Measurements from ENCODE around the gene IGFBP4.

IGFBP4 gene

DNA sequence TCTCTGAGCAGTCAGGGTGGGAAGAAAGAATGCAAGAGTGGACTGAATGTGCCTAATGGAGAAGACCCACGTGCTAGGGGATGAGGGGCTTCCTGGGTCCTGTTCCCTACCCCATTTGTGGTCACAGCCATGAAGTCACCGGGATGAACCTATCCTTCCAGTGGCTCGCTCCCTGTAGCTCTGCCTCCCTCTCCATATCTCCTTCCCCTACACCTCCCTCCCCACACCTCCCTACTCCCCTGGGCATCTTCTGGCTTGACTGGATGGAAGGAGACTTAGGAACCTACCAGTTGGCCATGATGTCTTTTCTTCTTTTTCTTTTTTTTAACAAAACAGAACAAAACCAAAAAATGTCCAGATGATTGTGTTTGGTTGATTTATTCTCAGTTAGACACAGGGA, 14.1 kb downstream of the IGFBP4 start:
- no peak for DNase-seq

DNA sequence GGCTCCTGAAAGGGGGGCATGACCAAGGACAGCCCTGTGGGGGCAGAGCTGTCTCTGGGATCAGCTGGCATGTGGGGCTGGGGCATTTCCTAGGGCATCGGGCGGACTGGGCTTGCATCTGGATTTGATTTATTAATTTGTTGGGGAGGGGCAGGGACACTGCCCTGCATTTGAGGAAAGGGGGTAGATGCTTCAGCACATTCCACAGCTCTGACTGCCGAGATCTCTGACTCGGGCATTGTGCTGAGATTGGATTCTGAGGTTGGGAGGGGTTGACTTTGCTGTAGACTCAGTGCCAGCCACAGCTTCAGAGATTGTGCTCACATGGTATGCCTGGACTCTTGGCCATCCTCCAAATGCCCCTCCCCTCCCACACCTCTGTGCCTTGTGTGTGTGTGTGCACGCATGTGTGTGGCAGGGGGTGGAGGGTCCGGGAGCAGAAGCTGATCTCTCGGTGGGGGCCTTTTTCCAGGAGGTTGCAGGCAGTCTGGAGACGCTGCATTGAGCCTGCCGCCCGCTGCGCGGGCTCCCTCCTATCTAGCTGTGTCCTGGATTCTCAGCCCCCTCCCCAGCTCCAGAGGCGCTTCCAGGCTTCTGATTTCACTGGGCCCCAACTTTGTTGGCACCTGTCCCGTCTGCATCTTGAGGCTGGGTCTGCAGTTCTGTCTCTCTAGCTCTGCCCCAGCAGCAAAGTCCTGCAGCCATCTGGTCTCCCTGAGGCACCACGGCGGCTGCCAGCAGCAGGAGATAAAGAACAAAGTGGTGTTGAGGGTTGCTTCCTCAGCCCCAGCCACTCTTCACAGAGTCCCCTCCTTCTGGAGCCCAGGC, 14.9 kb downstream of the IGFBP4 start:
- DNase-seq: no peak

DNA sequence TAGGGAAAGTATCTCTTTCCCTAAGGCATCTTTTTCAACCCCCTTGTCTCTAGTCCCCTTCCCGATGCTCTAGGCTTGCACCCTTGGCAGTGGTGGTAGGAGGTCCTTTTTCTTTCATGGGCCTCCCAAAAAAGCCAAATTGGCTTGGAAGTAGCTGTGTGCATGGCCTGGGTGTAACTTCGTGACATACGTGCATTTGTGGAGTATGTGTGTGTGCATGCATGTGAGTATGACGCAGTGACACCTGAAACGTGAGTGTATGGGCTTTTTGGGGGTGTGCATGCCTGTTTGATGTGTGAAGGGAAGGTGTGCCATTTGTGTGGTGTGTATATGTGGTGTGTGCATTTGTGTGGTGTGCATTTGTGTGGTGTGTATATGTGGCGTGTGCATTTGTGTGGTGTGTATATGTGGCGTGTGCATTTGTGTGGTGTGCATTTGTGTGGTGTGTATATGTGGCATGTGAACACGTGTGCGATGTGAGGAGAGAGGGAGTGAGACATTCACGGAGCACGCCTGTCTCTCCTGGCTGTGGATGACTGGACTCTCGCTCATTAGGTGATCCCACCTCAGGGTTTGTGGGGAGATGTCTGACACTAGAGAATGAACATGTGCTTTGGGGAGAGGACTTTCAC, 15.7 kb downstream of the IGFBP4 start:
- DNase-seq: no peak

DNA sequence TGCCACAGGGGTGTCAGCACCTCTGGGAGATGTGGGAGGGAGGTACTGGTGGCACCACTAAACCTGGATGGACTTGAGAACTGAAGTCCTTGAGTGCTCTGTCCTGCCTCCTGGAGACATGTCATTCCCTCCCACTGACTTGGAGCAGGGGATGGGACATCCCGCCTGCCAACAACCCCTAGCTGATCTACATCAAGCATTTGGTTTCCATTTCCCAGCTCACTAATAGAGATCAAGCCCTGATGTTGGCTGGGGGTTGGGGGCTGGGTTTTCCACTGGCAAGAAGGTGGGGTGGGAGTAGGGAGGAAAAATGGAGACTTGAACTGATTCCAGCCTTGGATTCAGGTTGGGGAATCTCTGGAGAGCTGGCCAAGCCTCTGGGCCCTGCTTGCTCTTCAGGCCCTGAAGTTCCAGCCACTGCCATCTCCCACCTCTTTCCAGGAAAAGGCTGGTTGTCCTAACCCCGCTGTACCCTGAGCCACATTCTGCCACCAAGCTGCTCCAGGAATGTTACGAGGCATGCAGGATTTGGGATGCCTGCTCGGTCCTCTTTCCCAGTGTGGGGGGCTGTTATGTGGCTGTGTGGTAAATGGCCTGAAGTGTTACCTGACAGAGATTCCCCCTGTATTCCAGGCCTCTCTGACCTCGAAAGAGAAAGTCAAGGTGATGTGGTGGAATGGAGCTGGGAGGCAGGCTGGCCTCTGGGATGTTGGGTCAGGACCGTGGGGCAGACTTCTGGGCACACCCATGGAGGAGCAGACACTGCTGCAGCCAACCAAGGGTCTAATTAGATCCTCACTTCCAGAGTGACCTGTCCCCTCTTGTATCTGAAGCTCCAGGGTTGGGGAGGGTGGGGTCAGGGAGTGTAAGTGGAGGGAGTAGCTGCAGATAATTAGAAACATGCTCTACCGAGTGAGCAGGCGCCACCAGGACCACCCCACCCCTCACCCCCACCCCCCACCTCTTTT, 16.7 kb downstream of the IGFBP4 start:
- no peak for DNase-seq

DNA sequence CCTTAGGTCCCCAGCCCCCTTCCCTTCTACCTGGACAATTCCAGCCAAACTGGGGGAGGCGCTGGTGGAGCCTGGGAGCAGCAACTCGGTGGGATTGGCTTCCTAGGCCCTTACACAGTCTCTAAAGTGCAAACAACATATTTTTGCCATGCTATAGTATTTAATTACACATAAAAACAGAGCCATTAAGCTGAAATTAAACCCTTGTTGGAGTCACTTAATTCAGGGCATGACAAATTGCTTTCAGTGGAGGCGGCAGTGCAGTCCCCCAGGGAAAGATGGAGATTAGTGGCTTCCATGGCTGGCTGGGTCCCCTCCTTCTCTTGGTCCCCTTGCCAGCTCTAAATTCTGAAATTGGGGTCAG, 17.3 kb downstream of the IGFBP4 start:
- no peak for DNase-seq

DNA sequence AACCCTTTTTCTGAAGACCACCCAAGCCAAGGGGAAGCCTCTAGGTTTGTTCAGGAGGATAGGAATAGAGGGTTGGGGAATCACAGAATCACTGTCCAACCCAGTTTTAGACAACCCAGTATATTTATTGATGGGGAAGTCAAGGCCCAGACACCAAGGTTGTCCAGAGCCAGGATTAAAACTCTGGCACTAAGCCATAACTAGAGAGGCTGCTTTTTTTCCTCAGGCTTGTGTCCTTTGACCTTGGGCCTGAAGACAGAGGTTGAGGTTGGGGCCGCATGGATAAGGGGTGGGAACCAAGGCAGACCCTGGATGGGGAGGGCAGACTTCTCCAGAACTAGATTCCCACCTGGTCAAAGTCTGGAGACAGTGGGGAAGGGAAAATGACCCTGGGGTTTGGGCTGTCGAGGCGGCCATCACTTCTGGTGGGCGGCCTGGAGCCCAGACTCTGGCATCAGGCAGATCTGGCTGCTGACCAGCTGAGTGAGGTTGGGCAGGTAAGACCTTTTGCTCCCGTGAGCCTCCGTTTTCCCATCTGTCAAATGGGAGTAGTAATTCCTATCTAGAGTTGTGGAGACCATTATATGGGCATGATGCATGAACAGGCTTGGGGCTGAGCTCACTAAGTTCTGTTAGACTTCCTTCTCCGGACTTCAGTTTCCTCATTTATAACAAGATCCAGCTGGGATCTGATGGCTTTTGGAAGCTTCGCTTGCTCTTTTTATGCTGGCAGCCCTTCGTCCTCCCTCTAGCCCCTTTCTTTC, 17.9 kb downstream of the IGFBP4 start:
- DNase-seq: no peak

DNA sequence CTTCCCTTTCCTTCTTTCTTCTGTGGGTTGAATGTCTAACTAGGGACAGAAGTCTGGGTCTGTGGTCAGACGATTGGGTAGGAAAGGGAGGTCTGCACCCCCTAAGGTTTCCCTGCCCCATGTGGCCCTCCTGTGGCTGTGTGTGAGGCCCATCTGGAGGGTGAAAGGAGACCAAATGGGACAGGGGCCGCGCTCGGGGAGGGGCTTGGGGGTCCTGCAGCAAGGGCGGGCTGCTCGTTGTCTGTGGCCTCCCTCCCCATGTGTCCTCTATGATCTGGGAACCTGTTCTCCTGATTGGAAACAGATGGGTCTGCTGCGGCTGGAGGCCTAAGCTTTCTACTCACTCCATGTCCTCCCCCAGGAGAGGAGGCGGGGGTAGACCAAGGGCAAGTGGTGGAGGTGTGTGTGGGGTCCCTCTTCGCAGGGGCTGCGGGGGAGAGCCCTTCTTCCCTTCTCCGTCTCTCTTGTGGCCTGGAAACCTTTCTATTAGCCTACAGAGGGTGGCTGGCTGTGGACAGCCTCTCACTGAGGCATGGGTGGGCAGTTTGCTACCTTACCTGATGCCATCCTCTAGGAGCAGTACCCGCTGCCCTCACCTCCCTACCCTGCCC, 18.6 kb downstream of the IGFBP4 start:
- no peak for DNase-seq

DNA sequence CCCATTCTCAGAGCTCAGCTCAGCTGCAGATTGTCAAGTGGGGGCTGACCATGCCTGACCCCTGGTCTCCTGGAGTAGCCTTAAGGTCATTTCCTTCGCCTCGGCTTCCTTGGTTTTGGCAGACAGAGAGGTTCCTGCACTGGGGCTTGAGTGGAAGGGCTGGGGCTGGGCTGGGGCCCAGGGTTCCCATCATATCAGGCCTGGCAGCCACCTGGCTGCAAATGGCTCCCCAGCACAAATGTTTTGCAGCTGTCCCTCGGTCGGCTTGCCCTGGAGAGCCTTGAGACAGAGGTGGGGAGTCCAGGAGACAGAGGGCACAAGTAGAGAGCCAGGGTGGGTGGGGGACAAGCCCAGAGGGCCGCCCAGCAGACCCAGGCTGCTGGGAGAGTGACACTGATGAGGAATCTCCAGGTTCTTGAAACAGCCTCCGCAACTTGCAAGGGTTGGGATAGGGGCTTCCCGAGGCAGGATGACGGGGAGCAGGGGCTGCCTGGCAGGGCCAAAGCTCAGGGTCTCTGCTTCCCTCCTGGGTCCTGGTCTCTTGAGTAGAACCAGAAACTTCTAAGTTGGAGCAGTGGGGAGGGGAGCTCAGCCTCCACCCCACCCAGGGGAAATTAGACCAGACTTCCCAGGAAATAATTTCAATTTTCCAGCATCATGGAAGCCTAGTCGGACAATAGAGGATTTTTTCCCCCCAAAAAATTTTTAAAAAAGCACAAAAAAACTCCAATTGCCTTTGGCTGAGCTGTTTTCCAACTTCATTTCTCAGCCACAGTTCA, 19.3 kb downstream of the IGFBP4 start:
- DNase-seq: no peak

DNA sequence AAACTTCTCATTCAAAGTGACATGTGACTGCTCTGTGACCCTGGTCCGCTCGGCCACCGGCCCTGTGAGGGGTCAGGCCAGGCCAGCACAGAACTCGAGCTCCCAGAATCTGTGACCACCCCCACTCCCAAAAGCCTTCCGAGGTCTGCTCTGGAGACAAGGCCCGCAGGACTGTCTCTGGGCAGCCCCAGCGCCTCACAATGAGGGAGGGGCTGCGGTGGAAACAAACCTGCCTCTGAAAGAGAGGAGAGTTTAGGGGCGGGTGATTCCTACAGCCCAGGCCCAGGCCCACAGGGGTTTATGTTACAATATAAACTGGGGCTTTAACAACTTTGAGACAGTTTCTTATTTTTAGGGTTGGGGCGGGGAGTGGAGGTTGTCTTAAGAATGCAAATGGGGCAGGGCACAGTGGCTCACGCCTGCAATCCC, 19.9 kb downstream of the IGFBP4 start:
- no peak for DNase-seq

DNA sequence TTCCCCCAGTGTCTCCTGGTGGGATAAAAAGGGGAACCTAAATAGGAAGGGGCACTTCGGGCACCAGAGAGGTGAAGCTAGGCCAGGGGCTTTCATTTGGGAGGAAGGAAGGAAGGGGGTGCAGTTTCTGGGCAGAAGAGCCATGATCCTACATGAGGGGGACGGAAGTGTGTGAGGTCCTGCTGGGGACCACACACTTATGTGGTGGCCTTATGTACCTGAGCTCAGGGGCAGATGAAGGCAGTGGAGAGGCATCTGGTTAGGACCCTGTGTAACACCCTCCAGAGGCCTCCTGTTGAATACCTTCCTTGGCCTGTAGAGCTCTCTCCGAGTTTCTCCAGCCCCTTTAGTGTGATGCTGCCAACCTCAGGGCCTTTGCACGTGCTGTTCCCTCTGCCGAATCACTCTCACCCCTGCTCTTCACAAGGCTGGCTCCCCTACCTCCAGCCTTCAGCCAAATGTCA, 21.2 kb downstream of the IGFBP4 start:
- DNase-seq: no peak

DNA sequence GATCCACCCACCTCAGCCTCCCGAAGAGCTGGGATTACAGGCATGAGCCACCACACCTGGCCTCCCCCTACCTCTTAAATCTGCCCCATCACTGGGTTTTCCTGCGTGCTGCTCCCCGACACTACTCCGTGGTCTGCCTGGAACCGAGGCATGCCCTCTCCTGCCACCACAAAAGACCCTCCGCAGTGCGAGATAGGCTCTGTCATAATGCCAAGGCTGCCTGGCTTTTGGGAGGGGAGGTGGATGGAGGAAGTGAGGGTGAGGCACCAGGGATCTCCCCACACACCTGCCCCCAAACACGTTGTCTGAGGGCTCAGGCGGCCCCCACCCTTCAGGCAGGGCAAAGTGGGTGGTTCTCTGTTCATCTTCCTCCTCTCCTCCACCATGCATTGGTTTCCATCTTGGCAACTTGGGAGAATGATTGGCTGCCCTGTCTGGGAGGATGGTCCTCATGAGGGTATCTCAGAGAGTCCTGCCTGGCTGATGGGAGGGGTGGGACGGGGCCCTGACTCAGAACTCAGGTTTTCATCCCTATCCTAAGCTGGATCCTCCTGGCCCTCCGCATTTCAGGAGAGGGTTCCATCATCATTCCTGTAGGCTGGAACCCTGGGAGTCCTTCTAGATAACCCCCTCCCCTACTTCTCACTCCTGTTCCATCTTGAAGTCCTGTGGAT, 23.2 kb downstream of the IGFBP4 start:
- DNase-seq: no peak

DNA sequence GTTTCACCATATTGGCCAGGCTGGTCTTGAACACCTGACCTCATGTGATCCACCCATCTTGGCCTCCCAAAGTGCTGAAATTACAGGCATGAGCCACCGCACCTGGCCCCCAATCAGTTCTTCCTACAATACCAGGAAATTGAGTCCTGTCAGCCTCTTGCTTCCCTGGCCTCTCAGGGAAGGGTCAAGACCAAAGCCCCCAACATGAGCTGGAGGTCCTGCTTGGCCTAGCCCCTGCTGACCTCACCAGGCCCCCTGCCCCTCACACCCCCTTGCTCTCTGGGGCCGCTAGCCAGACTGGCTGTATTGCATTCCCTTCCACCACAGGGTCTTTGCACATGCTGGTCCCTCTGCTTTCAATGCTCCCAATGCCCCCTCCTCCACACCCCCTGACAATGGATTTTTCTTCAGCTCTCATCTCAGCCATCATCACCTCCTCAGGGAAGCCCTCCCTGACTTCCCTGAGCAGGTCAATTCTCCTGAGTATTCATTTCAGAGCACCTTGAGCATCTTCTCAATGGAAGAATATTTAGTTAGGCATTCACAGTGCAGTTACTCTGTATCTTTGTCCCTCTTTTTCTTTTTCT, 24.1 kb downstream of the IGFBP4 start:
- DNase-seq: no peak

DNA sequence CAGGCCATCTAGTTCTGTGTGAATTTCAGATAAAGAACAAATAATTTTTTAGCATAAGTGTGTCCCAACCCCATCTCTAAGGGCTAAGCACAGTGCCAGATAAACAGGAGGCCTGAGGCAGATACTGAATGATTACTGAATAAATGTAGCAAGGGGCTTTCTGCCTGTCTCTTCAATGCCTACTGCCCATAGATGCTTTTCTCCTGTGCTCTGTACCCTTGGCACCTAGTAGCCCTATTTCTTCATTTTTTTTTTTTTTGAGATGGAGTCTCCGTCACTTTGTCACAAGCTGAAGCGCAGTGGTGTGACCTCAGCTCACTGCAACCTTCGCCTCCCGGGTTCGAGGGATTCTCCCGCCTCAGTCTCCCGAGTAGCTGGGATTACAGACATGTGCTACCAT, 25.3 kb downstream of the IGFBP4 start:
- no peak for DNase-seq

DNA sequence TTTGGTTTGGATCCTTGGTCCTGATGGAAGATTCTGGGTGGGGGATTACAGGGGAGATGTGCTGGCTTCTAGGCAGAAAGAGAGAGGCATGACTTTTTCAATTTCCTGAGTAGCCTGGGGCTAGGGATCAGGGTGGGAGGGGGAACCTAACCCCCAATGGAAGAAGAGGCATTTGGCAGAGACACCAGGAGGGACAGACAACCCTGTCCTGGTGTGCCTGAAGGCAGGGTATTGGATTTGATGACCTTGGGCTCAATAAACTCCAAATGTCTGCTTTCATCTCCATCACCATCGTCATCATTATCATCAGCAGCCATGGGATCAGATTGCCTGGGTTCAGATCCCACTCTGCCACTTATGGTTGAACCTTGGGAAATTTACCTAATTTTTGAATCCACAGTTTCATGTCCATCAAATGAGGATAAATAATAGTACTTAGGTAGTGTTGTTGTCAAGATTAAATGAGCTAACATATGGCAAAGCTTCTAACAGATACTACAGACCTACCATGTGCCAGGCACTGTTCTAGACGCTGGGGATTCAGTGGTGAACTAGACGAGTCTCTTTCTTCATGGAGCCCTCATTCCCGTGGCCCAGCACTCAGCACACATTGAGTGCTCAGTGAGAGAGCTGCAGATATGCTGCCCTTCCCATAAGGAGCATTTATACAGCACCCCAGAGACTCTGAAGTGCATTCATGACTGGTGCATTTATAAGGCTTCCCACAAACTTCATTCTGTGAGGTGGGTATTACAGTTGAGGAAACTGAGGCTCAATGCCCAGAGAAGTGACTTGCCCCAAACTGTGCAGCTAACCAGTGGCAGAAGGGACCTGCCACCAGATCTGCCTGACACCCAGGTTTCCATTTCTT, 26.8 kb downstream of the IGFBP4 start:
- DNase-seq: no peak

DNA sequence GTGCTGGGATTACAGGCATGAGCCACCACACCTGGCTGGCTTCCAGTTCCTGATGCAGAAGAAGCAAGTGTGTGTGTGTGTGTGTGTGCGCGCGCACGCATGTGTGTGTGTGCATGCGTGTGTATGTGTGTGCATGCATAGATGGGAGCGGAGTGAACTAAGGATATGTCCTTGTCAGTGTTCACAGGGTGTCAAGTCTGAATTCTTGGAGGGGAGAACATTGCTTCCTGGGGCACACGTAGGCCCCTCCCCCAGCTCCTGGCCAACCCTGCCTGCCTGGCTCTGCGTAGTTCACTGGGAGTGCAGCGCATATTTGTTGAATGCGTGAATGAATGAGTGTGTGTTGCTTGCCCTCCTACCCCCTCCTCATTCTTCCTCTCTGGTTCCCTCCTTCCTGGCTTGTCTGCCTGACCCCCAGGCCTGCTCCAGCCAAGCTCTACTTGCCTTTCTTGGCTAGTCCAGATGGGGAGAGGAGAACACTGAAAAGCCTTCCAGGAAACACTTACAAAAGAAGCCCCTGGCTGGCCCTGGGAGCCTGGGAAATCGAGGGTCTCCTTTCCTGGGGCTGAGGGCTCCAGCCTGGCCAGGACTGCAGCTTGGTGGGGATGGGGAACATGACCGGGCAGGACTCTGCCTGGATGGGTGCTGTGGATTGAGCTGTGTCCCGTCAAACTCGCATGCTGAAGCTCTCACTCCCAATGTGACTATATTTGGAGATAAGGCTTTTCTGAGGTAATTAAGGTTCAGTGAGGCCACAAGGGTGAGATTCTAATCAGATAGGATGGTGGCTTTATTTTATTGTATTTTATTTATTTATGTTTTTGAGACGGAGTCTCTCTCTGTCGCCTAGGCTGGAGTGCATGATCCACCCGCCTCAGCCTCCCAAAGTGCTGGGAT, 27.9 kb downstream of the IGFBP4 start:
- DNase-seq: no peak

DNA sequence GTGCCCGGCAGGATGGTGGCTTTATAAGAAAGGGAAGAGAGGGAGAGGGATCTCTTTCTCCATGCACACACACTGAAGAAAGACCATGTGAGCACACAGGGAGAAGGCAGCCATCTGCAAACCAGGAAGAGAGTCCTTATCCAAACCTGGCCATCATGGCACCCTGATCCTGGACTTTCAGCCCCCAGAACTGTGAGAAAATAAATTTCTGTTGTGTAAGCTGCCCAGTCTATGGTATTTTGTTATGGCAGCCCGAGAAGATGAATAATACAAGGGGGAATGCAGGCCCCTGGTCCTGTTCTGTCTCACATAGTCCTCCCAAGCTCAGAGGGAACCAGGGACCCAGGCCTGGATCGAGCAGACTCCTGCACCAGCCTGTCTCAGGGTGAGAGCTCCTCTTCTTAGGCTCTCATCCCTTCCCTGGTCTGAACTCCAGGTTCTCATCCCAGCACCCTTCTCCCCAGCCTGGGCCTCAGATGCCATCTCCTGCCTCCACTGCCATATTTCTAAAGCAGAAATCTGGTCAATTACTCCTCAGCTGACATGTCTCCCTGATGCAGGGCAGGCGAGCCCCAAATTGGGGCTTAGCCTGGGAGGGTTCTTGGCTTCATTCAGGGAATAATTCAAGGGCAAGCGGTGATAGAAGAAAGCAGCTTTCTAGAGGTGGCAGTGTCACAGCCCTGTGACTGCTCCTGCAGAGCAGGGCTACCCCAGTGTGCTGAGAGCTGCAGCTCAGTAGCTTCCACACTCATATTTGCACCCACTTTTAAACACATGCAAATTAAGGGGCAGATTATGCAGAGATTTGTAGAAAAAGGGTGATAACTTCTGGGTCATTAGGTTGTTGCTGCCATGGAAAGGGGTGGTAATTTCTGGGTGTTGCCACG, 28.8 kb downstream of the IGFBP4 start:
- no peak for DNase-seq

Data from activated CD4-positive, CD25-positive, alpha-beta regulatory T cell treated with anti-CD3 and anti-CD28 coated beads, Interleukin-2, amount 50 U/mL, for 72 hours (primary cell).